NCI-H146 treated with DMSO at 0.1 percent for 48 hours (cell line): ENCODE results near the gene CD79A.

Source experiments
- DNase-seq: peaks from one replicate; lab custom pipeline; 2025; ENCODE audit not compliant: unreplicated experiment; lab: John Stamatoyannopoulos, UW

The CD79A gene

DNA sequence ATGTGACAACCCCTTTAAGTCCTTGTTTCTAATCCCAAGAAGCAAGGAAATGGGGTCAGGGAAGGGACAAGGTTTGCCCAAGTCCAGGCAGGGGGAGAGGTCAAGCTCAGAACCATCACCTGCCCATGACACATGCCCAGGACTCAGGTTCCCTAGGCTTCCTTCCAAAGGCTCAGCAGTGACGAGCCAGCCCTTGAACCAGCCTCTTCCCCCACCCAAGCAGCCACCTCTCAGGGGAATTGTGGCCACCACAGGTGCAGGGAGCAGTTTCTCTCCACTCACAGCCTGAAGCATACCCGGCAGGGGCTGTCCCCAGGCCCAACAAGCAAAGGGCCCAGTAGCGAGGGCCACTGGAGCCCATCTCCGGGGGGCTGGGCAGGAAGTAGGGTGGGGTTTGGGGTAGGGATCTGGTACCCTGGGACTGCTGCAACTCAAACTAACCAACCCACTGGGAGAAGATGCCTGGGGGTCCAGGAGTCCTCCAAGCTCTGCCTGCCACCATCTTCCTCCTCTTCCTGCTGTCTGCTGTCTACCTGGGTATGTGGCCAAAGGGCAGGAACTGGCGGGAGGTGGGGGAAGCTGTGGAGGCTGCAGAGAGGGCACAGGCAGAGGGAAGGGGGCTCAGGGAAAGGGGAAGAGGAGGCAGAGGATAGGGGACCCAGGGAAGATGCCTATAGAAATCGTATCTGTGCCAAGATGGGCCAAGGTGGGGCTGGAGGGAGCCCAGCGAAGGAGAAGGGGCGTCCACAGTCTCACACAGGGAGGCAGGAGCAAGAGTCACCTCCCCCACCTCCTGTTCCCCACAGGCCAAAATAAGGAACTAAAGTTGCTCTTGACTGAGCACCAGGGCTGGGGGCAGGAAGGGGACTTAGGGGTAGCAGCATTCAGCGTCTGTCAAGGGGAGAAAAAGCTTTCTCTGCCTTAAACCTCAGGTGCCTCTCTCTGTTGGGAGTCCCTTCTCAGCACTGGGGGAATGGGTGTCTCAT, at the start of gene CD79A:
CD79A (plus strand) TSS at position 433 of the 986 bp plus-strand sequence; CDS start at position 459, 26 bp downstream.
- no peak for DNase-seq

DNA sequence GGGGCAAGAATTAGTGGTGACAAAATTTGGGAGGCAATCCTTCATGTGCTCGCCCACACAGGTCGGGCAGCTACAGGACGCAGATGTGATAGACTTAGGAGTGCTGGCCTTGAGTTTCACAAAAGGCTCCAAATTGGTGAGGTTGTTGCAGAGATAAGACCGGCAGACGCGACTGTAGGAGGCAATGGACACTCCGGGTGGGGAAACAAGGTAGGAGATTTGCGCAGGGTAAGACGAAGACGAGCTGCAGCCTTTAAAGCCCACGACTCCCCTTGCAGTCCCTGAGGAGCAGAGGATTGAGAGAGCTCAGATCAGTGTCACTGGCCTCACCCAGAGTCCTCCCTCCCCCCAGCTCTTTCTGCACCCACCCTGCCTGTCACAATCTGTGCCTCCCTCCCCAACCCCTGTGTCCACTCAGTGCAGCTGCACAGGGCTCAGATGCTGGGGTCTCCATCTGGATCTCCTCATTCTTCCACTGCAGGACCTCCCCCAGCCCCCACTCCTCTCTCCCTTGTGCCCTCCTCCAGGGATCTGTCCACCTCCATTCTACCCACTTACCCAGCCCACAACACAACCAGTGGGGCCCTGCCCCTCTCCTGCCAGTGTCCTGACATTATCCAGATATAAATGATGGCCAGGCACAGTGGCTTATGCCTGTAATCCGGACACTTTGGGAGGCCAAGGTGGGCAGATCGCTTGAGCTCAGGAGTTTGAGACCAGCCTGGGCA, 38.9 kb upstream of the CD79A start:
- no peak for DNase-seq

DNA sequence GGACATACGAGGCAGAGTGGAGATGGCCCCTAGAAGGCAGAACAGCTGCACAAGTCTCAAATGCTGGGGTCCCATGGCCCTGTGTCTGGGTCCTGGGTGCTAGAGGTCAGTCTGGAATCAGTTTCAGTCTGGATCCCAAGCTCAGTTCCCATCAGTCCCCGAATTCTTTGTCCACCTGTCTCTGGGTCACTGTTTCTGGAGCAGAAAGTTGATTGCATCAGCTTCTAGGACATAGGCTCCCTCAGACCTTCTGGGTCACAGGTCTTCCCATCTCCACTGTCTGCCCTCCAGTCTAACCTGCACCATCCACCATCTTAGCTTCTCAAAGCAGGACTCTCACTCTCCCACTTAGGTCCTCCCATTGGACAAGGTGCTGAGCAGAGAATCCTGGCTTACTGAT, 37.9 kb upstream of the CD79A start:
- no peak for DNase-seq

DNA sequence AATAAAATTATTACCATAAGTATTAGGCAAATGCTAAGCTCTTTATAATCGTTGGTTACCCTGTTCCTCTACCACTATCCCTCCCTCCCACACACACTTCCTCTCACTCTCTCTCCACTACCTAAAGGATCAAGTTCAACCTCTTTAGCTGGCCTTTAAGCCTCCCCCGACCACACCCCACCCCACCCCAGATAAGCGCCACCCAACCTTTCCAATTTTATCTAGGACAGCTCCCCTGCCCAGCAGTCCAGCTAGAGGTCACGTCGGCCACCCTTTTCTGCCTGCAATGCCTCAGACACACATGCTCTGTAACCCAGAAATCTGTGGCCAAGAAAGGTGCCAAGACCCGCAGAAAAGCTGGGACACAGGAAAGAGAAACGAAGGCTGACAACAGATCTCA, 33.7 kb upstream of the CD79A start:
- no peak for DNase-seq

DNA sequence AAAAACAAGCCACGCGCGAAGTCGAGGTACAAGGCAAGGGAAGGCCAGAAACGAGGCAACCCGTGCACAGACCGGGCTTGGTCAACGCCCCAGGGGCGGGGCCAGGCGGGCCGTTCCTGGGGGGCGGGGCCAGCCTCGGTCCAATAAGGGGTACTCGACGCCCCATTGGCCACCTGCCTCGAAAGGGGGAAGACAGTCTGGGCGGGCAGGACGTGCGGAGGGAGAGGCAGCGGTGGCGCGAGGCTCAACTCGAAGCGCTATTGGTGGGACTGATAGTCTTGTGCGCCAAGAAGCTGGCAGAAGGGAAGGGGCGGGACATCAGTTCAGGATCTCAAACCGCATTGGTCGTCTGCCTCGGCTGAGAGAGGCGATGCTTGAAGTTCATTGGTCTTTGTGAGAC, 32.5 kb upstream of the CD79A start, which contains the start of gene LYPD4:
LYPD4 (minus strand) TSS at position 83 of the 400 bp plus-strand sequence. CDS start 5,398 bp downstream, outside the sequence.
- DNase-seq, result no peak

DNA sequence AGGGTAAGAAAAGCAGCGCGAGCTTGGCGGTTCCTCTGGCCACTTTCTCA, 32.3 kb upstream of the CD79A start, which contains the start of gene DMRTC2:
DMRTC2 (plus strand) TSS at position 42 of the 50 bp plus-strand sequence. CDS start 2,387 bp downstream, outside the sequence.
- no peak for DNase-seq

DNA sequence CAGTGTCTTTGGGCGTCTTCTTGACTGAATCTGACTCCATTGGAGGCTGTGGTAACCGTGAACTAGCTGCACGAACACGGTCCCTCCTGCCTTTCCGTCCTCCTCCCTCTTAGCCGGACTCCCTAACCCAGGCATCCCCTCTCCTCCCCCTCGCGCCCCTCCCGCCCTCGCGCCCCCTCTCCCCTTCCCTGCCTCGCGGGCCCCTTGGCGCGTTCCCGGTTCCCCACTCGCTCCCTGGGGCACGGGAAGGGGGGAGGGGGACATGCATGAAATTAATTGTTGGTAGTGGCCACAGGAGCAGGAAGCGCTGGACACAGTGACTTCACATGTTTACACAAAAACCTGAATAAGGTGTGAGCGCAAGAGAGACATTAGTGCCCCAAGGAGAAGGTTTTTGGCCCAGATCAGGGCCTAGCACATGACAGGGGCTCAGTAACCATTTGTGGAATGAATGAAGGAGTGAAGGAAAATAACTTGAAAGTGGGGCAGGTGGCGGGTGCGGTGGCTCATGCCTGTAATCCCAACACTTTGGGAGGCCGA, 32.0 kb upstream of the CD79A start:
- DNase-seq, result no peak

DNA sequence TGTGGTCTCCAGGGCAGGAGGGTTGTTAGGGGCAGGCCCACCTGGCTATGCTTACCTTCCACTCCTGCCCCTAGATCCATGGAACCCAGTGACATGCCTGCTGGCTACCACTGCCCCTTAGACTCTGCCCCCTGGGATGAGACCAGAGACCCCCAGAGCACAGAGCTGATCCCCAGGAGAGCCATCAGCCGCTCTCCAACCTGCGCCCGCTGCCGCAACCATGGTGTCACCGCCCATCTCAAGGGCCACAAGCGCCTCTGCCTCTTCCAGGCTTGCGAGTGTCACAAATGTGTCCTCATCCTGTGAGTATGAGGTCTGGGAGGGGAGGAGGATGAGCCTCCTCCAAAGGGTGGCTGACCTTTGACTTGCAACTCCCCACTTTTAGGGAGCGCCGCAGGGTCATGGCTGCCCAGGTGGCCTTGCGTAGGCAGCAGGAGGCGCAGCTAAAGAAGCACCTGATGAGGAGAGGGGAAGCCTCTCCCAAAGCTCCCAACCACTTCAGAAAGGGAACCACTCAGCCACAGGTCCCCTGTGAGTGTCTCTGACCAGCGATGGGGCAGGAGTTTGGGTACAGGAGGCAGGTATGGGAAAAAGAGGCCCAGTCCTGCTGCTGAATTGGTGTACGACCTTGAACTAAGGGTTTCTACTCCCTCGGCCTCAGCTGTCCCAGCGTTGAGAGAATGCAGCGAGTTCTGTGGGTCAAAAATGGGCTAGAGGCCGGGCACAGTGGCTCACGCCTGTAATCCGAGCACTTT, 29.6 kb upstream of the CD79A start:
- DNase-seq, result no peak

DNA sequence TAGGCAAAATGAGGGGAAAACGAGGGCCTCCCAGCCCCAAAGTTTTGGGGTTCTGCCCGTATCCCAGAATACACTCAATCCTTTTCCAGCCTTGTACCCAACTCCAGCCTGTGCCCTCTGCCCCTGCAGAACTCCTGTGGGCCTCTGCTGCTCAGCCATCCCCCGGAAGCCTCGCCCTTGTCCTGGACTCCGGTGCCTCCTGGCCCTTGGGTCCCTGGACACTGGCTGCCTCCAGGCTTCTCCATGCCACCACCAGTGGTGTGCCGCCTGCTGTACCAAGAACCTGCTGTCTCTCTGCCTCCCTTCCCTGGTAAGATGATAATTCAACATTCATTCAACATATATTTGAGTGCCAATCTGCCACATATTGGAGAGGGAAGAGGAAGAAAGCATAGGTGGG, 28.4 kb upstream of the CD79A start:
- DNase-seq, result no peak

DNA sequence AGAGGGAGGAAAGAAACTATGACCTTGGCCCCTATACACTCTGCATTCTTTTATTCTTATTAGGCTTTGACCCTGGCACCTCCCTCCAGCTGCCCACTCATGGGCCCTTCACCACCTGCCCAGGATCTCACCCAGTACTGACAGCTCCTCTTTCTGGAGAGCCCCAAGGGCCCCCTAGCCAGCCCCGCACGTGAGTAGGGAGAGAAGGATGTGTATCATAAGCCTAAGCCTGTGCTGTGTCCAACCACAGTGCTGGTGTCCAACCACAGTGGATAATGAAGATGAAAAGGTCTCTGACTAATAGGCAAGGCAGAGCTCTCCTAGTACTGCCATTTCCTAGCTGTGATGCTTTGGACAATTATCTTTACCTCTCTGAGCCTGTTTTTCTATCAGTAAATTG, 28.0 kb upstream of the CD79A start:
- DNase-seq, result no peak

DNA sequence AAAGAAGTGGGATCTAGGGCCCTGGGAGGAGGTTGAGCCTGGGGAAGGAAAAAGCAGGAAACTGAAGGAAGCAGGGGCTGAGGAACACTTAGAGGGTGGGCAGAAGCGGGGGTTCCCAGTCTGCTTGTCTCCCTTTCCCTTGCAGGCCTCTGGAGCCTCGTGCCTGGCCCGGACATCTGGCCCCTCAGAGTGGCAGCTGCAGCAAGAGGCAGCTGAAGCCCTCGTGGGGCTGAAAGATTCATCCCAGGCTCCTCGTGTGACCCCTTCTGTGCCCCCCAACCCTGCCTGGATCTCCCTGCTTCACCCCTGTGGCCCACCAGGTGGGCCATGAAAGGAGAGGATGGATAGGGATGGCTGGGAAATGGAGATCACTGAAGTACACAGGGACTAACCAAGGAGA, 26.7 kb upstream of the CD79A start:
- no peak for DNase-seq

DNA sequence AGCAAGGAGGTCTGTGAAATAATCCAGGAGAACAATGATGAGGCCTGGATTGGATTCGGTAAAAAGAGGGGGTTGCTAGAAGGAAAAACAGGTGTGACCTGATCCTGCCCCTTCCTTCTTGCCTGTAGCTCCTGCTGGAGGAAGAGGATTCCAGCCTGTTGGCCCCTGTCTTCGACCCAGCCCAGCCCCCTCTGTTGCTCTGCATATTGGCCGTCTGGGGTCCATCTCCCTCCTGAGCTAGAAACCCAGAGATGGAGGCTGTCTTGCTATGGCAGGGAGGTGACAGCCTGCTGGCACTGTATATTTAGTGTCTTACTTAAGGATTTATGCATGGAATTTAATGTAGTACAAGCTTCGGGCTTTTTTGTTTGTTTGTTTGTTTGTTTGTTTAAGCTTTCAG, 25.6 kb upstream of the CD79A start:
- DNase-seq, result no peak

DNA sequence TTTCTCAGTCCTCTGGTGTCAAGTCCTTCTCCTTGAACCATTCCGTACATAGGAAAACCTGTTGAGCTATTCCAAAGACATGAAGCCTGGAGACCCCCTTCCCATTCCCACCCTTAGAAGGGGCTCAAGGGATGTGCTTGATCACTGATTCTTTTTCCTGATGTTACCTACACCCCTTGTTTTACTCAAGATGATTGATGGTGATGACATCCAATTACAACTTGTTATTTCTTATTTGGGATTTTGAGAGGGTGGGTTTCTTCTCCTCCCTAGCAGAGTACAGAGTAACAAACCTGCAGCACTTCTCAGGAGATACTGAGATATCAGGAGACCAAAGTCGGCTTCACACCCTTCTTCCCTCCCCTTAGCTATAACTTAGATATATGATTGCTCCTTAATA, 23.7 kb upstream of the CD79A start:
- DNase-seq, result no peak

DNA sequence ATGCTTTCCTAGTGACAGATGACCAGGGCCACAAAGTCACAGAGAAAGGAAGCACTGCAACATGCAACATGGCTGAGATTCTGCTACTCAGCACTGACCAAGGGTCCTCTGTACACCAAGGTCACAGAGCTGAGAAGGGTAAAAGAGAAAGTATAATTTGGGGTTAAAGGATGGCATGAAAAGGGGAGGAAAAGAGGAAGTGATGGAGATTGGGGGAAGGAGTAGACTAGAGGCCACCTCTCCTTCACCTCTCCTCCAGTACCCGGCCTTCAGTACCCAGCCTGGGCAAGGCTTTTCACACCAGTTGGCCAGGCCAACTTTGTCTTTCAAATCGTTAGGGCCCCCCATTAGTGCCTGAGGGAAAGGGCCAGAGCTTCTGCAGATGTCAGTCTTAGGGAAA, 23.3 kb upstream of the CD79A start:
- DNase-seq, result no peak

DNA sequence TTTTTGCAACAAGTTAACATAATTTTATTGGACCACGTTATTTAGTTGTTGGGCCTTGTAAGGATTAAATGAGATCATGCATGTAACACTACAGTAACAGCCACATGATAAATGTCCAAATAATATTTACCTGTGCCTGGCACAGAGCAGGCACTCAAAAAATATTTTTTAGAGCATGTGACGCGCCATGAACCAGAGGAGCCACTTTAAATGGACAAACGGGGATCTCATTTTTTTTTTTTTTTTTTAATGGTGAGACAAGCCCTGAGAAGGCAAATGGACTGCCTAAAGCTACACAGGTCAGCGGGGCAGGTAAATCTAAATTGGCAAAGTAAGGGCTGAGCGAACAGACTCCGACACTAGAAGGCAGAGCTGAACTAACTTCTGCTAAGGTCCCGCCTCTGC, 17.9 kb upstream of the CD79A start:
- DNase-seq, result no peak

DNA sequence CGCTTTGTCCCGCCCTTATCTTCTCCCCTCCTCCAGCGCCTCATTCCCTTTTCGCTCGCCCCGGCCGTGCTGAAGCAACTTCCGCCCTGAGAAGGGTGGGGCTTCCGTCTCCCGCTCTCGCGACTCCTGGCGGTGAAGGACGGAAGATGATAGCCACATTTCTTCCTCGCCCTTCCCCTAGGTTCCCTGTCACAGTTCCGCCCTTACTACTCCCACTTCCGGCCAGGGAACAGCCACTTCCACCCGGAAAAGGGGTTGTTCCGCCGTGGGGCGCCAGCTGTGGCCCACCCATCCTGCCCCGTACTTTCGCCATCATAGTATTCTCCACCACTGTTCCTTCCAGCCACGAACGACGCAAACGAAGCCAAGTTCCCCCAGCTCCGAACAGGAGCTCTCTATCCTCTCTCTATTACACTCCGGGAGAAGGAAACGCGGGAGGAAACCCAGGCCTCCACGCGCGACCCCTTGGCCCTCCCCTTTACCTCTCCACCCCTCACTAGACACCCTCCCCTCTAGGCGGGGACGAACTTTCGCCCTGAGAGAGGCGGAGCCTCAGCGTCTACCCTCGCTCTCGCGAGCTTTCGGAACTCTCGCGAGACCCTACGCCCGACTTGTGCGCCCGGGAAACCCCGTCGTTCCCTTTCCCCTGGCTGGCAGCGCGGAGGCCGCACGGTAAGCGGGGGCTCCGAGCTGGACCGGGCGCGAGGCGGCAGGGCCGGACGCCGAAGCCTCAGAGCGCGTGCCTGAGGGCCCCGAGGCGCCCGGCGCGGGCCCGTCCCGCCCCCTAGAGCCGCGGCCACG, 17.3 kb upstream of the CD79A start, which contains the start of gene RPS19:
RPS19 (plus strand) TSS at position 638 of the 801 bp plus-strand sequence. CDS start 520 bp downstream, outside the sequence.
- DNase-seq, result peak; percentile 97

DNA sequence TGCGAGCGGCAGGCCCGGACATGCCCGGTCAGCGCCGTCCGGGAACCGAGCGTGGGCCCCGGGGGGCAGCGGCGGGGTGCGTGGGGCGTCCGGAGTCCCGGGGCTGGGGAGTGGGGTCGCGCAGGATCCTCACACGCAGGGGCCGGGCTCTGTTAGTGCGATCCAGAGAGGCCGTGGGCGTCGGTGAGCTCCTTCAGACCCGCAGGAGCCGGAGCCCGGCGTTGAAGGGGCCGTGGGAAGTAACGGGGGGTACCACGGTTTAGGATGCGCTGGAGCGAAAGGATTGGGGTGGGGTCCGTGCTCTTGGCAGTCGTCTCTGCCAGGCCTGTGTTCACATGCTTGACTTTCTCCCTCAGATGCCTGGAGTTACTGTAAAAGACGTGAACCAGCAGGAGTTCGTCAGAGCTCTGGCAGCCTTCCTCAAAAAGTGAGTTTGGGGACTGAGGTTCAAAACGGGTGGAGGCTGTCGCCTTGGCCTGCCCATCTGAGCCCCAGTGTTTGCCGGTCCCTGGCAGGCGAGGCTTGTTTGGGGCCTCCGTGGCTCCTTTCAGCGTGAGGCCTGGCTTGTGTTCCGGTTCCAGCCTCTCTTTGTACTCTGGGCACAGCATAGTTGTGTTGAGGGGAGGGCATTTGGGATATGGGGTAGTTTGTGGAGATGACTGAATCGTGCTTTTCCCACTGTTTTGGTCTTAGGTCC, 16.5 kb upstream of the CD79A start:
- no peak for DNase-seq

DNA sequence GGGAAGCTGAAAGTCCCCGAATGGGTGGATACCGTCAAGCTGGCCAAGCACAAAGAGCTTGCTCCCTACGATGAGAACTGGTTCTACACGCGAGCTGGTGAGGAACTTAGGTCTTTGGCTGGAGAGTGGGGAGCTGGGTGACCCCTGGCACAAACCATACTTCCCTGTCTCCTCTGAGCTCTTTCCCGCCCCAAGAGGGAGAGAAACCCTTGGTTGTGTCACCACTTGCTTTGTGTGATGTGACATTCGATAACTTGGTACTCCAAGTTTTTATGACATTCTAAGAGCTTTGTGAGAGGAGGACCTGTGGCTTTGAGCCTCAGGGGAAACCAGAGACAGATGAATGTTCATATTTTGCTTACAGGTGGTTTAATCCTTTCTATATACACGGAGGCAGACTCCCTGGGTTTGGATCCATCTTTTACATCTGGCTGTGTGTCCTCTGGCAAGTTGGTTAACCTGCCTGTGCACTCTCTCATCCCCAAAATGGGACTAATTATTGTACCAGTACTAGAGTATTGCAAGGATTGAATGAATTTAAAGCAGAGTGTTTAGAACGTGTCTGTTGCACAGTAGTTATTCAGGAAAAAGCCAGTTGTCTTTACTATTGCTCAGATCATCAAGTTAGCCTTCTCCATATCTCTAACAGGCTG, 15.8 kb upstream of the CD79A start:
- DNase-seq, result no peak

DNA sequence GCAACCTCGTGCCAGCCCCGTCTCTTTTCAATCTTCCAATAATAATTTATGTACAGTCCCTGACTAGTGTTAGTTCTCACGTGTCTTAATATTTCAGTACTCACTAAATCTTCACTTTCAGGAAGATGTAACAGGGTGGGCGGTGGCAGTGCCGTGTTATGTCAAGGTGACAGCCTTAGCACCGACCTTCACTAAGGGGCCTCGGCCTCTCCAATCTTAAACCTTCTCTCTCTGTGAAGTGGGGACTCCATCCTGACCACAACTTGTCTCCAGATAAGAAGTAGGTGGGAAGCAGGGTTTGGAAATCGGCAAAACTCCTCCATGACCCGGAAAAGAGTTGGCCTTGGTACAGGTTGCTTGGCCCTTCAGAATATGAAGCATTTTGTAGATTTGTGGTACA, 15.2 kb upstream of the CD79A start:
- DNase-seq, result no peak
